Measurements from ENCODE around the gene CADM4.
"Not testable (repeated sequence)": the region's sequence is repeated elsewhere in the genome, so short reads cannot be mapped to it uniquely, and the experiment has no call there.

The CADM4 gene

DNA sequence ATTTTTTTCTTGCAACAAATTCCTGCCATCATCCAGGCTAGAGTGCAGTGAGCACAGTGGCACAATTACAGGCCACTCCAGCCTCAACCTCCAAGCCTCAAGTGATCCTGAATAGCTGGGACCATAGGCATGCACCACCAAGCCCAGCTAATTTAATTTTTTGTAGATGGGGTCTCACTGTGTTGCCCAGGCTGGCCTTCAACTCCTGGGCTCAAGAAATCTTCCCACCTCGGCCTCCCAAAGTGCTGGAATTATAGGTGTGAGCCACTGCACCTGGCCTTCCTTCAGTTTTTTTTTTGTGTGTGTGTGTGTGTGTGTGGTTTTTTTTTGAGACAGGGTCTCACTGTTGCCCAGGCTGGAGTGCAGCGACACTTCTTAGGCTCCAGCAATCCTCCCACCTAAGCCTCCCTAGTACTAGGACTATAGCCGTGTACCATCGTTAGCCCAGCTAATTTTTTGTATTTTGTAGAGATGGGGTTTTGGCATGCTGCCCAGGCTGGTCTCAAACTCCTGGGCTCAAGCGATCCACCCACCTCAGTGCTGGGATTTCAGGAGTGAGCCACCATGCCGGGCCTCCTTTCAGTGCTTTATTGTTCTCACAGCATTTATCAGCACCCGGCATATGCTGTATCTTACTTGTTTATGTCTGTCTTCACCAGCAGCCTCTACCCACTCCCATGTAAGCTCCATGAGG lies 33.6 kb downstream of the CADM4 start:
- peak; percentile 32 to 64 for DNase-seq

DNA sequence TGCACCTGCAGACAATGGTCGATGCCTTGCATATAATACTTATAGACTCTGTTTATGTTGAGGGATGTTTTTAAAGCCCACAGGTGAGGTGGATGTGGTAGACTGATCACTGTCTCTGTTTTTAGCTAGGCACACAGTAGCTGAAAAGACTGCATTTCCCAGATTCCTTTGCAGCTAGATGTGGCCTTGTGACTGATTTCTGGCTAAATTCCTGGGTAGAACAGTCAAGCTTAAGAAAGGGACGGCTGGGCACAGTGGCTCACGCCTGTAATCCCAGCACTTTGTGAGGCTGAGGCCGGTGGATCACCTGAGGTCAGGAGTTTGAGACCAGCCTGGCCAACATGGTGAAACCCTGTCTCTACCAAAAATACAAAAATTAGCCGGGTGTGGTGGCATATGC lies 39.3 kb downstream of the CADM4 start:
- not testable (repeated sequence) for DNase-seq

DNA sequence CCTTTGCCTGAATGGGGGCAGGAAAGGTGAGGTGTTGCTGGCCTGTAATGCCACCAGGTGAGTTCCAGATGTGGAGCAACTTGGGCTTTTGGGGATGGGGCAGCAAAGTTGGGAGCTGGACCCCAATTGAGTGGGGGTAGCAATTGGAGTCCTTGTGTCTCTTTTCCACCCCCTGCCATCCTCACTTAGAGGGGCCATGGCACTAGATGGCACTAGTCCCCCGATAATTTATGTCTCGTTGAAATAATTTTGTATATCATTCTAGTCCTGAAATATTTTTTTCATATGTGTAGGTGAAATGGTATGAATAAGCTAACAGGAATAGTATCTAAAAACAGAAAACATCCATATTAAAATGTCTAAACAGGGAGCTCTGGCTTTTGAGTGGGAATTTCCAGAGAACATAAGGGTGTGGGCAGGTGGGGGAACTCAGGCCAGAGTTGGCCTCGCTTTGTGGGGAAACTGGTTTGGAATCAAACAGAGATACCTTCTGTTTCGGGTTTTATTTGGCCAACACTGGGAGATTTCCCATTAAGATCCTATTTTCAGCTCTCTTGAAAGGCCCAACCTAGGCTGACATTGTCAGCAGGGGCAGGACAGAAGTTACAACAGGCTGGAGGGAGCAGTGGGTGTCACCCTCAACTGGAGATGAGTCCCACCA lies 39.9 kb downstream of the CADM4 start:
- no peak for DNase-seq

DNA sequence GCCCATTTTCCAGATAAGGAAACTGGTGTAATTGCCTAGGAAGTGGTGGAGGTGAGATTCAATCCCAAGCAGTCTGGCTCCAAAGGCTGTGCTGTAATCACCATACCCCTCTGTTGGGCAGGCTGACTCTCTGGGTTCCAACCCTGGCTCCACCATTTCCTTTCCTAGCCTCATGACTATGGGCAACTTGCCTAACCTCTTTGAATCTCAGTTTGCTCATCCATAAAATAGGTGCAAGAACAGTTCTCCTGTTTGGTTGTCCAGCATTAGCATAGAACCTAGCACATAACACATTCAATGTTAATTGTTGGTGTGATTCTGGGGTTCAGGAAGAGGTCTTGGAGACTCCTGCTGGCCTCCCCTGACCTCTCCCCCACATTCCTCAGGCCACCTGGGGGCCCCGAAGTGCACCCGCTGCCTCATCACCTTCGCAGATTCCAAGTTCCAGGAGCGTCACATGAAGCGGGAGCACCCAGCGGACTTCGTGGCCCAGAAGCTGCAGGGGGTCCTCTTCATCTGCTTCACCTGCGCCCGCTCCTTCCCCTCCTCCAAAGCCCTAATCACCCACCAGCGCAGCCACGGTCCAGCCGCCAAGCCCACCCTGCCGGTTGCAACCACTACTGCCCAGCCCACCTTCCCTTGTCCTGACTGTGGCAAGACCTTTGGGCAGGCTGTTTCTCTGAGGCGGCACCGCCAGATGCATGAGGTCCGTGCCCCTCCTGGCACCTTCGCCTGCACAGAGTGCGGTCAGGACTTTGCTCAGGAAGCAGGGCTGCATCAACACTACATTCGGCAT lies 41.0 kb downstream of the CADM4 start:
- DNase-seq = no peak

DNA sequence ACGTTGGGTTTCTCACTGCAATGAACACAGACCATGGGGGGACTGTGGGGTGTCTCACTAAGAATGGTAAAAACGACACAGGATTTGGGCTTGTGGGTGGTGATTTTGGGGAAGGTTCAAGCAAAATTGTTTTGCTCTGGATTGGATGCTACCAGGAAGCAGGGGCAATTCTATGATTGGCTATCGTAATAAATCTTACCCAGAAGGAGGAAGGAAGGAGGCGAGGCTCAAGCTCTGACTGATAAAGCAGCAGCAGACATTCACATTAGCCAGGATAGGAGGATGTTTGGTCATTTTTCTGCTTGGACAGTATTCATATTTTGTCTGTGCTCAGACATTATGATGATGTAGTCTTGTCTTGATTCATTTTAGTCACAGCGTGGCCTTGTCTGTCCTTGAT lies 41.8 kb downstream of the CADM4 start:
- no peak for DNase-seq

DNA sequence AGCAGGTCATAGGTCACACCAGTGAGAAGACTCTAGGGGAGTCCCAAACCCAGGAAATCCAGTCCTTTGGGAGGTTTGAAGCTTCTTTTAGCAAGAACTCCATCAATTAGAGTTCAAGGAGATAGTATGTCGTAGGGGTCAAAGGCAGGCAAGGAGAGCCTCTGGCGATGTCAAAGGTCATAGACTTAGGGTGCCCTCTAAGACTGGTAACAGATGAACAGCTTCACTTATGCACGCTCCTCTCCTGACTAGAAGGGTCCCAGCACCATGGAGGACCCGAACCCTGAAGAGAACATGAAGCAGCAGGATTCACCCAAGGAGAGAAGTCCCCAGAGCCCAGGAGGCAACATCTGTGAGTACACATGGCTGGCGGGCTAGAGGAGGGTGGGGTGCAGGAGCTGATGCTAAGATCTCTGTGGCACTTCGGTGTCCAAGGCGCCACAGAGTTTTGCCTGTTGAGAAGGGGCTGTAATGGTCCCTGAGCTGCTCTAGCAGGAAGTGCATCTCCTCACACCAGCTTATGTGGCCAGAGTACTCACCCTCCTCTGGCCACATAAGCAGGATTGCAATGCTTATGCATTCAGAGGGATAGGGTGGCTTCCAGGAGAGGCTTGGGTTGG lies 42.7 kb downstream of the CADM4 start:
- peak in 1 of 2 experiments; percentile 2 for DNase-seq

DNA sequence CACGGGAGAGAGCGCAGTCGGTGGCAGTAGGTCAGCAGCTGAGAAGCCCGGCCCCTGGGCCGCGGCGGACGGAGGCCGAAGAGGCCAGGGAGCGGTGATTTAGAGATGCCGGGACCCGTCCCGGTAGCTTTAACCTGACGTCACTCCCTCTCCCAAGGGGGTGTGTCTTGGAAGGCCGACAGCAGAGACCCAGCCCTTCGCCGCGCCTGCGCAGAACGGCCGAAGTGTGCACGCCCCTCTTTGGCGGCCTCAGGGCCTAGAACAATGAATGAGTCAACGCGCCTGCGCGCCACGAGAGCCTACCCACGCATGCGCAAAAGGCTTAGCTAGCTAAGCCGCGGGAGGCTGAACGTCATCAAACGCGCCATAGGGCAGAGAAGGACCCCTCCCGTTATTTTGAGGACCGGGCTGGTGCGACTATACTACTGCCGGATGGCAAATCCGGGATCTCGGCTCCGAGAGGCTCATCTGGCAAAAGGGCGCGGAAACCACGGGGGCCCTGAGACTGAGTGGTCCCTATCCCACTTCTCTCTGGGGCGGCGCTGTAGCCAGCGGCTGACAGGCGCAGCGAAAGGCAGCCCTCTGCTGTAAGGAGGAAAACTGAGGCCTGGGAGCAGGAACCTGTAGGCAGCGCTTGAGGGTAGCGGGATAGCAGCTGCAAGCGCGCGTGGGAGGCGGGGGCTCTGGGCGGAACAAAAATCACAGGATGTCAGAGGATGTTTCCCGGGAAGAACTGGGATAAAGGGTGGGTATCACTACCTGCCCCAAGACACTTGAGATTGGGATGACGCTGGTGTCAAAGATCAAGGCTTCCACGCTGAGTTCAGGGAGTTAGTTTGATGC lies 43.4 kb downstream of the CADM4 start, which contains the start of the genes IRGQ and ZNF576:
TSS of gene IRGQ (minus strand) at position 136 of the 843 bp plus-strand sequence. CDS start 796 bp downstream, outside the sequence.
TSS of gene ZNF576 (plus strand) at position 597 of the 843 bp plus-strand sequence. CDS start 514 bp downstream, outside the sequence.
- DNase-seq = peak; percentile 98 to 99

DNA sequence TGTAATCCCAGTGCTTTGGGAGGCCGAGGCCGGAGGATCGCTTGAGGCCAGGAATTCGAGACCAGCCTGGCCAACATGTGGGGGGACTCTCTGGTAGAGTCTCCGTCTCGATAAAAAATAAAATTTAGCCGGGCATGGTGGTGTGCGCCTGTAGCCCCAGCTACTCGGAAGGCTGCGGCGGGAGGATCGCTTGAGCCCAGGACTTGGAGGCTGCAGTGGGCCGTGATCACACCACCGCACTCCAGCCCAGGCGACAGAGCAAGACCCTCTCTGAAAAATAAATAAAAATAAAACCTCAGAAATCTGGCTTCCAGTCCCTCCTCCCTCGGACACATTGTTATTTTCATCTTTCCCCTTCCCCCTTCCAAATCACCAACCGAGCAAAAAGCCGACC lies 44.0 kb downstream of the CADM4 start:
- DNase-seq = no peak

DNA sequence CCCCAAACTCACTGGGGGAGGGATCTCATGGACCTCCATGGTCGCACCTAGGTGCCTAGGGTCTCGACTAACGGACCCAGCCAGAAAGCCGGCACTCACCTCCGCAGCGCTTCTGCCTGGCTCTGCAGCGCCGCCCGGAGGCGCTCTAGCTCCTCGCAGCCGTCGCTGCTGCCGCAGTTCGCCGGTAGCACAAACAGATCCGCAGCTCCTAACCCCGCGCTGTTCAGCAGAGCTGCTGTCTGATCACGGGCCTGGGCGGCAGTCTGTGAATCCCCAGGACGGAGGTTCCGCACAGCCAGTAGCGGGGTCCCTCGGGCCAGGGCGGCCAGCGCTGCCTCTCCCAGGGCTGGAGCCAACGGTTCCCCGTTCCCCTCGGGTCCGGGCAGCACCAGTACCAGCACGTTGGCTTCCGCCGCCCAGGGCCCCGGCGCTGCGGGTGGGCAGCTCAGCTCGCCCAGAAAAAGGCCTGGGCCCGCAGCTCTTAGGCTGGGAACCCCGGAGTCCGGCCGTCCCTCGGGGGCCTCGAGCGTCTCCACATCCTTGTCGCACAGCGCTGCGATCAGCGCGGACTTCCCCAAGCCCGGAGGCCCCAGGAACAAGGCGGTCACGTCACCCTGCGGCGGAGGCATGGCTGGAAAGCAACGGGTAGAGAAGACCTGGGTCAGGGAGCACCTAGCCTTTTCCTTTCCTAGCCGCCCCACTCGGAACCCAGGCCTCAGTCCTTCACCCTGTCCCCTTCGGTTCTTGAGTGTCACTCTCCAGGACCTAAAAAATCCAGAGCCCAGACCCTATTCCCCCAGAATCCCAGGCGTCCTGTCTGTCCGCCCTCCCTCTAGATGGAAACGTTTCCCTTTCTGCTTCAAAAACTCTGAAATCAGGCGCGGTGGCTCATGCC lies 44.7 kb downstream of the CADM4 start:
- peak; percentile 65 to 70 for DNase-seq

DNA sequence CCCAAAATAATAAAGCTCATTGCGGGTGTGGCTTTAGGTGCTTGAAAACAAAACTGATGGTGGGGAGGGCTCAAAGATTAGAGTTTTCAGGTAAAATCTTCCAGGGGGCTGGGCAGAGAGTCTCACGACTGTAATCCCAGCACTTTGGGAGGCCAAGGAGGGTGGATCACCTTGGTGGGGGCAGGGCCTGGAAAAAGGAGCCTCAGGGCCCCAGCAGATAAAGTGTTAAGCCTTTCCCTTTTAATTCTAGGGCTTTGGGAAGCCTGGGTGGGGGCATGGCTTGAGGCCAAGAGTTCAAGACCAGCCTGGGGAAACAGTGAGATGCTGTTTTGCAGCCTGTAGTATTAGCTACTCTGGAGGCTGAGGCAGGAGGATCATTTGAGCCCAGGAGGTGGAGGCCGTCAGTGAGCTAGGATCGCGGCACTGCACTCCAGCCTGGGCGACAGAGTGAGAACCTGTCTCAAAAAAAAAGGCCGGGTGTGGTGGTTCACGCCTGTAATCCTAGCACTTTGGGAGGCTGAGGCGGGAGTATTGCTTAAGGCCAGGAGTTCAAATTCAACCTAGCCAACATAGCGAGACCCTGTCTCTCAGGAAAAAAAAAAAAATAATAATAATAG lies 45.5 kb downstream of the CADM4 start:
- no peak for DNase-seq

DNA sequence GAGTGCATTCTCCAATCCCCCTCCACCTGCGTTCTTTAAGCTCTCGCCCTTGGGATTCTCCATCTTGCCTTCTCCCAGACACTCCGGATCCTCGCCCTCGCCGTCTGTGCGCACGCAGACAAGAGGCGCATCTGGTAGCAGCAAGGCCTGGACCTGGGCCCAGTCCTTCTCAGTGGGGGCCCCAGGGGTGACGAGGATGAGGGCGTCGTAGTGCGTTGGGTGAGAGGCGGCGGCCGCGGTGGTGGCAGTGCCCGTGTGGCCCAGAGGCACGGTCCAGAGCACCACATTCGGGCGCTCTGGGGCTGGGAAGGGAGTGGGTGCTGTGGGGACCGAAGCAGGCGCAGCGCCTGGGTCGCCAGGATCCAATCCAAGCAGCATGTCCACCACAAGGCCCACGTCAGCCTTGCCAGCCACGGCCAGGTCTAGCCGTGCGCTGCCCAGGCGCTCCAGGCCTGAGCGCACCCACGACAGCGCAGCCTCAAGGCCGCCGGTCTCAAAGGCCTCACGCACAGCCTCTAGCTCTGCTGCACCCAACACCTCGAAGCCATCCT lies 46.8 kb downstream of the CADM4 start:
- no peak for DNase-seq

DNA sequence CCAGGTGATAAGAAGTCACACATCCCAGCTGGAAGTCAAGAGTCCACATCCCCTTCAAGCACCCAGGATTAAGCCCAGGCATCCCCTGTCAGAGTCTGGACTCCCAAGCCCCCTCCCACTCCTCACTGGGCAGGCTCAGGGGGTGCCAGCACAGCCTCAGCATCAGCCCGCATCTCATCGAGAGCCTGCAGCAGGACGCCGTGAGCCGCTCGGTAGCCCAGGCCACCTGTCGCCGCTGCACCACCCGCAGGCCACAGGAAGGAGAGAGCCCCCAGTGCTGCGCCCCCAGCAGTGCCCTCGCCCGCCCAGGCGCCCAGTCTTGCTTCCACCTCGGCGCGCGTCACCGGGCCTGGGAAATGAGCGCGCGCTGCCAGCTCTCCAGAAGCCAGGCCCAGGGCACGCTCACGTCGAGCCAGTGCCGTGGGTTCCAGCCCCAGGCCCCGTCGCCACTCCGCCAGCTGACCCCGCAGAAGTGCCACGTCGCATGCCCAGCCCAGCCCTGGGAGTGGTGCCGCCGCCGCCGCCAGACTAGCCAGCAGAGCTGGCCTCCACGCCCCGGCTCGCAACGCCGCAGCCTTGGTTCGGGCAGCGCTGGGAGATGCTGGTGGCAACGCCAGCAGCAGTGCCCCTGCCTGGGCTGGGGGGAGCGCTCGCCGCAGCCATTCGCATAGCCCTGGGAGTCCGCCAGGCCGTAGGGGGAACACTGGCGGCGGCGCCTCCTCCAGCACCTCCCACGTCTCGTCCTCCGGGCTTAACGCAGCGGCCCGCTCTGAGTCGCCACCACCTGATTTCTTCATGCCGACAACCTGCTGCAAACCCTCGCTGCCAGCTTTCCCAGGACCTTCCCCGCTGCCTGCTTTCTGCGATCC lies 47.5 kb downstream of the CADM4 start:
- no peak for DNase-seq

DNA sequence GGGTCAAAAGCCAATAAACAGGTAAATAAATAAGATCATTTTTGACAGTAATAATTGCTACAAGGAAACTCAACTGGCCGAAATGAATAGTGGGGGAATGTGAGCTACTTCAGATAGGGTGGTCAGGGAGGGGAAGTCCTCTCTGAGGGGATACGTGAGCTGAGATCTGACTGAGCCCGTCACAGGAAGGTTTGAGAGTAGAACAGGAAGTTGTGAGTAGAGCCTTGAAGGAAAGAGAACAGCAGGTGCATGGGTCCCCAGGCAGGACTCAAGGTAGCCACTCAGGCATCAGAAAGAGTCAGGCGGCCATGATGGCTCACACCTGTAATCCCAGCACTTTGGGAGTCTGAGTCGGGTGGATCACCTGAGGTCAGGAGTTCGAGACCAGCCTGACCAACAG lies 50.0 kb downstream of the CADM4 start:
- no peak for DNase-seq

DNA sequence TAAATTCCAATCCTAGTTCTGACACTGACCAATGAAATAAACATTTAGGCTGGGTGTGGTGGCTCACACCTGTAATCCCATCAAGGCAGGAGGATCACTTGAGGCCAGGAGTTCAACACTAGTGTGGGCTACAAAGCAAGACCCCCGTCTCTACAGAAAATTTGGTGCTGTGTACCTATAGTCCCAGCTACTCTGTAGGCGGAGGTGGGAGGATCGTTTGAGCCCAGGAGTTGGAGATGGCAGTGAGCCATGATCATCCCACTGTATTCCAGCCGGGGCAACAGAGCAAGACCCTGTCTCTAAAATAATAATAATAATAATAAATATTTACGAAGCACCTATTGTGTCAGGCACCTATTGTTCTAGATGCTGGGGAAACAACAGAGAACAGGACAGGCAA lies 50.4 kb downstream of the CADM4 start:
- no peak for DNase-seq

DNA sequence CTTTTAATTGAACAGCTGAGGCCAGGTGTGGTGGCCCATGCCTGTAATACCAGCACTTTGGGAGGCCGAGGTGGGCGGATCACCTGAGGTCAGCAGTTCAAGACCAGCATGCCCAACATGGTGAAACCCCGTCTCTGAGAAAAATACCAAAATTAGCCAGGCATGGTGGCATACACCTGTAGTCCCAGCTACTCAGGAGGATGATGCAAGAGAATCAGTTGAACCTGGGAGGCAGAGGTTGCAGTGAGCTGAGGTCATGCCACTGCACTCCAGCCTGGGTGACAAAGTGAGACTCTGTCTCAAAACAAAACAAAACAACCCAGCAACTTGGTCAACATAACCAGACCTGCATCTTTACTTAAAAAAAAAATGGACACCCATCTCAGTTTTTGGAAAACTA lies 52.6 kb downstream of the CADM4 start:
- not testable (repeated sequence) for DNase-seq

DNA sequence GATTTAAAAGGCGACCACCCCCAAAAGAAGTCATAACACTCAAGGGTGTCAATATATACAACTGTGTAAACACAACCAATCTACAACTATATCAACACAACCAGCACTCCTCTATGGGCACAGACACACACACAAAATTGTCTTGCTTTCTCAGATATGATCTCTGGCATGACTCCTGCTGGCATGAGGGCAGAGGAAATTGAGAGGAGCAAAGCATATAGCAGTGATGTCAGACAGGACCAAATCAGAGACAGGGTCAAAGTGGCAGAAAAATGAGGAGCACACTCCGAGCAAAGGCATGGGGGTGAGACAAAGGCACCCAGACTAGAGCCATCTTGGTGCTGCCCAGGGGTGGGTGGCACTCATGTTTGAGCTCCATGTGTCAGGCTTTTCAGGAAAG lies 53.3 kb downstream of the CADM4 start:
- DNase-seq = no peak

DNA sequence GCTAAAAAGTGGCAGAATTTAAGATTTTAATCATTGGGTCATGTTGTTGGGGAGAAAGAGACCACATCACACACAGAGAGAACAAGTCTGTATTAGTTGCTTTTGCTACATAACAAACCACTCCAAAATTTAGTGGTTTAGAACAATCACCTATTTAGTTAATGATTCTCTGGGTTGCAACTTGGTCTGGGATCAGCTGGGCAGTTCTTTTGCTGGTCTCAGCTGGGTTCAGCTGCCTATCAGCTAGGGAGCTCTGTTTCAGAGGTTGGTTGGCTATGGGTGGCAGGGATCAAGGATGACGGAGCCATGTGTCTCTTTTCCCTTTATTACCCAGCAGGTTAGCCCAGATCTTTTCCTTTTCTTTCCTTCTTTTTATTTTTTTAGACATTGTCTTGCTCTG lies 55.2 kb downstream of the CADM4 start:
- no peak for DNase-seq

DNA sequence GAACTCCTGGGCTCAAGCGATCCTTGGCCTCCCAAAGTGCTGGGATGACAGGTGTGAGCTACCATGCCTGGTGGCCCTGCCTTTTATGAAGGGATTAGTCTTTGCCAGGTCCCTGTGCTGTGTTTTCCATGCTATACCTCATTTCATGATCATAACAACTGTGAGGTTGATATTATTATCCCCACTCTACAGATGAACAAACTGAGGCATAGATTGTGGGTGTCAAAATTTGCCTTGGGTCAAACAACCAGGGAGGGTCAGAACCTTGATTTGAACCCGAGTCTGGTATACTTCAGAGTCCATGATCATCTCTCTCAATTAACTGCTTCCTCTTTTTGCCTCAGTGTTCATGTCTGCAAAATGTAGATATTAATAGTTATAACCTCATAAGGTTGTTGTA lies 57.2 kb downstream of the CADM4 start:
- no peak for DNase-seq

DNA sequence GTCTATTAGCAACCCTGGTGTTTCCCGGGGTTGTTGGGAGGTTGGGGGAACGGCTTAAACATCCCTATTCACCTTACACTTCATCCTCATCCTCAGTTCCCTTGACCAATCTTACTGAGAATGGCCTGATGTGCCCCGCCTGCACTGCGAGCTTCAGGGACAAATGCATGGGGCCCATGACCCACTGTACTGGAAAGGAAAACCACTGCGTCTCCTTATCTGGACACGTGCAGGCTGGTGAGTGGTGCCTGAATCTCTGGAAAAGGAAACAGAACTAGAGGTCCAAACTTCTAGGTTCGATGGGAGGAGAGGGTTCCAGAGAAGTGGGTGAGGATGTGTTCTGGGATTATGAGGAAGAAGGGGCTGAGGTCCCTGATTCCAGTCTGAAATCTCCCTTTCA lies 58.2 kb downstream of the CADM4 start:
- DNase-seq = no peak
